ENCODE results near the gene ZC3H12C.

ZC3H12C gene

DNA sequence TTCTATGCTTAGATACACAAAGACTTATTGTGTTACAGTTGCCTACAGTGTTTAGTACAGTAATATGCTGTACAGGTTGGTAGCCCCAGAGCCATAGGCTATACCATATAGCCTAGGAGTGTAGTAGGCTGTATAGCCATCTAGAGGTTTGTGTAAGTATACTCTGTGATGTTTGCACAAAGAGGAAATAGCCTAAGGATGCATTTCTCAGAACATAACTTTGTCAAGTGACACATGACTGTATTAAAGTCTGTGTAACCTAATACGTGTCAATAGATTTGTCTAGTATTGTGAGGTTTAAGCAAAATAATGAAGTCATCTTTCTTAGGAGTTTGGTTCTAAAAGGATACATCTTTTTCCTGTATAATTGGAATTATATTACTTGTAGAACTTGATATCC is 5.5 kb downstream of the ZC3H12C start:
- DNase-seq (ENCODE audit: low spot score), result no peak

DNA sequence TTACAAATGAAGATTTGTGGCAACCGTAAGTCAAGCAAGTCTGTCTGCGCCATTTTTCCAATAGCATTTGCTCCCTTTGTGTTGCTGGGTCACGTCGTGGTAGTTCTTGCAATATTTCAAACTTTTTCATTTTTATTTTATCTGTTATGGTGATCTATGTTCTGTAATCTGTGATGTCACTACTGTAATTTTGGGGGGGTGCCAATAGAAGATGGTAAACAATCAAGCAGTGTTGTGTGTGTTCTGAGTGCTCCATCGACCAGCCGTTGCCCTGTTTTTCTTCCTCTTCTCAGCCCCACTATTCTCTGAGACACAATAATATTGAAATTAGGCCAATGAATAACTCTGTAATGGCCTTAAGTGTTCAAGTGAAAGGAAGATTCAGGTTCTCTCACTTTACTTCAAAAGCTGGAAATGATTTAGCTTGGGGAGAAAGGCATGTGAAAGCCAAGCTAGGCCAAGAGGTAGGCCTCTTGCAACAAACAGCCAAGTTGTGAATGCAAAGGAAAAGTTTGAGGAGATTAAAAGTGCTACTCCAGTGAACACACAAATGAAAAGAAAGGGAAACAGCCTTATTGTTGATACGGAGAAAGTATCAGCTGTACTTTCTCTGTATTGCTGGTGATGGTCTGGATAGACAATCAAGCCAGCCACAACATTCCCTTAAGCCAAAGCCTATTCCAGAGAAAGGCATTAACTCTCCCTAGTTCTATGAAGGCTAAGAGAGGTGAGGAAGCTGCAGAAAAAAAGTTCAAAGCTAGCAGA is 7.5 kb downstream of the ZC3H12C start:
- DNase-seq (ENCODE audit: low spot score), result no peak

DNA sequence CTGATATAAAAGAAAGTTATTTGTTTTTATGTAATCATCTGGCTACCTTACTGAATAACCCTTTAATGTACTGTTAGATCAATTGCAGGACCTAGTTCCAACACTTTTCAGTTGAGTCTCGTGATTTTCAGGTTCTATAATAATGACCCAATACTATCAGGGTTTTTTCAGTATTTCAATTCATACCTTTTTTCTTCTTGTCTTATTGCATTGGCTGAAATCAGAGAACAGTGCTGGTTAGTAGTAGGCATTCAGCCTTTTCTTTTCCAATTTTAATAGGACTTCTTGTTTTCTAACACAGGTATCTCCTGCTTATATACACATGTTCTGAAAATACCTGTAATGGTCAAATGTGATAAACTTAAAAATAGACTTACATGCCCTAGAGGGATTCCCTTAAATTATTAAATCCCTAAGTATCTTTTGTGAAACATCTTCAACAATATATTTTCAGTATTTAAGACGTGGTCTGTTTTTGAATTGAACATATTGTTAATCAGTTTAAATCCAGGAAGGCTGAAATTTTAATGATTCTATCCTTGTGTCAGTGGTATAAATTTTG is 13.6 kb downstream of the ZC3H12C start:
- no peak for DNase-seq (ENCODE audit: low spot score)

DNA sequence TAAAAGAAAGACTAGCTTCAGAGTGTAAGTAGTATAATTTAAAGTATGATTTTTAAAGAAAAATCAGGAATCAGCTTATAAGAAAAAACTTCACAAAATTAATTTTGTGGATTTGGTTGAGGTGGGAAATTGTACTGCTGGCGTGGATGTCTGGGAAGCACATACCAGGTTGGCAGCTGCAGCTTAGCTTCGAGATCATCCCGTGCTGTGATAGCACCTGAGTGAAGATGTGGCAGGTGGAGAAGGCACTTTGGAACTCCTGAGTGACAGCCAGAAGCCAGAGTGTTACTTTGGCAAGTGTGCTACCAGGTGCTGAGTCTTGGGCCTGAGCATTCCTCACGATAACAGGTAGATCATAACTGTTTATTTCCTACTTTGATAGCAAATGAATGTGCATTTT is 17.7 kb downstream of the ZC3H12C start:
- no peak for DNase-seq (ENCODE audit: low spot score)

DNA sequence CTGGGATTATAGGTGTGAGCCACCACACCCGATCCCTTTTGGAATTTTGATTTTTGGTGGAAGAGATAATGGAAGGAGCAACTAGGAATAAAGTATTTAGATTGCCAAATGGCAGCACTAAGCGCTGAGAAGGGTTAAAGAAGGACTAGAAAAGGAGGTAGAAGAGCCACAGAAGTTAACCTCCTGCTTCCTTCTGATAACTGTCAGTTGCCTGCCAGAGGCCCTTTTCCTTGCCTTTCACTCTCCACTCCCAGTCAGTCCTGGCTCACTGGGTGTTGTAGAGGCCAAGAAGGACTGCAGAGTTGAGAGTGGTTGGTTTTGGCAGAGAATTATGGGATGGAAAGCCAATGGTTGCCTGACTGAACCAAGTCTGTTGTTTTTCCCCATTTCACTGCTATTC is 19.3 kb downstream of the ZC3H12C start:
- DNase-seq (ENCODE audit: low spot score), result no peak

DNA sequence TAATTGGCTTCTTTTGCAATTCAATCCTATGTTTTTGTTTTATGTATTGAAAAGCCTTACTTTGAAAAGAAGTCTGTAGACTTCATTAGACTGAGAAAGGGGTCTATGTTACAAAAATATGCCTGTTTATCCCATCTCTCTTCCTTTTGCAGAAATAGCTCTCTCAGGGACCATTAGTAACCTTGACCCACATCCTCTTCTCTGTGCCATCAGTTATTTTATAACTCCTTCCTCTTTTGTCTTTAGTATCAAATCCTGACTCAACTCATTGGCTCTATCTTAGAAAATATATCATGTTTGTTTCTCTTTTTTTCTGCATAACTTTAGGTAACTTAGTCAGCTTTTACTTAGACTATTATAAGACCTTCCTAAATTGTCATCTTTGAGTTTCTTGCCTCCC is 20.3 kb downstream of the ZC3H12C start:
- no peak for DNase-seq (ENCODE audit: low spot score)

DNA sequence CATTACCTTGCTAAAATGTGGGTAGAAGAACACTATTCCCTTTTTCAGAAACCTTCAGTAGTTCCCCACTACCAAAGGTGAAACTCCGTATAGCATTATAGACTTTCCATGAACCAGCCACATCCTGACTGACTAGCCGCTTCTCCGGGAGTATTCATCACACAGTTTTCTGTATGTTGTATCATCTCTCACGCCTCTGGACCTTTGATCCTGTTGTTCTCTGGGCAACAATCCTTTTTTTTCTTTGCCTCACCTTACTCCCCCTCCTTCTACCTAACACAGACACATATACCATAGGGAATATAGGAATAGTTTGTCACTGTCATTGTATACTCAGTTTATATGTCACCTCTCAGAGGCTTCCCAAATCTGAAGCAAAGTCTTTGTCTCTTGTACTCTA is 20.8 kb downstream of the ZC3H12C start:
- DNase-seq (ENCODE audit: low spot score), result no peak

DNA sequence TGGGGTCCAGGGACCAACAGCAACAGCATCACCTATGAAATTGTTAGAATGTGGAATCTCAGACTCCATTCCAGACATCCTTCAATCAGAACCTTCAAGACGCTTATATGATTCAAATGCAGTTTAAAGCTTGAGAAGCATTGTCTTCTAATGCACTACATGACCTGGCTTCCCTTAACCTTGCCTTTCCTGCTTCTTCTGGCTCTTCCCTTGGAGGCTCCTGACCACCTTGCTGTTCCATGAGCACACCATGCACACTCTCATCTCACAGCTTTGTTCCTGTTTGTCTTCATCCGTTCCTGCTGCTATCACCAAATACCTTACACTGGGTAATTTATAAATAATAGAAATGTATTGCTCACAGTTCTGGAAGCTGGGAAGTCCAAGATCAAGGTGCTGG is 26.1 kb downstream of the ZC3H12C start:
- no peak for DNase-seq (ENCODE audit: low spot score)

DNA sequence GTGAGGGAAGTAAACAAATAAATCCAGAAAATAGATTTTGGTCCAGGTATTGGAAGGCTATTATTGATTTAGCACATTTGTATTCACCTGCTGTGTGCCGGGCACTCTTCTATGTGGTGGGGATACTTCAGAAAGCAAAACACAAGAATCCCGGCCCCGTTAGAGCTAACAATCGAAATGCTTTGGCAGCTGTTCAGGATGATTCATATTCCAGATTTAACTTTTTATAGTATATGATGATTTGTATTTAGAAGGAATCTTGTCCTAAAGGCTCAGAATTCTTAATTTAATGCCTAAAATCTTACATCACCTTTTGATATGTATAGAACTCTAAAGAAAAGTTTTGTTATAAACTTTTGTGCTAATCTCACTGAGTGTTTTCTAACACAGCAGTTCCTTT is 28.0 kb downstream of the ZC3H12C start:
- no peak for DNase-seq (ENCODE audit: low spot score)

DNA sequence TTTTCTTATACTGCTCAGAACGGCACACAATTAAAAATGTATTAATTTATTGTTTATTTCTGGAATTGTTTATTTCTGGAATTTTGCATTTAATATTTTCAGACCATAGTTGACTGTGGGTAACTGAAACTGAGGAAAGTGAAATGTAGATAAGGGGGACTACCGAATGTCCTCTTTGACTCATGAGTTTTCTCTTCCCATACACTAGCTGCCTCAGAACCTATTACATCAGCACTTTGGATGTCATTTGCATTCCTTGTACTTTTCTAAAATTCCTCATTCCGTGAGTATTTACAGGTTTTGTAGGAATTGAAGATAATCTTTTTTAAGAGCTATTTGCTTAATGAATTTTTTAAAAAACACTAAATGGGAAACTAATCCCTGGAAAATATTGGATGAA is 29.8 kb downstream of the ZC3H12C start:
- no peak for DNase-seq (ENCODE audit: low spot score)

DNA sequence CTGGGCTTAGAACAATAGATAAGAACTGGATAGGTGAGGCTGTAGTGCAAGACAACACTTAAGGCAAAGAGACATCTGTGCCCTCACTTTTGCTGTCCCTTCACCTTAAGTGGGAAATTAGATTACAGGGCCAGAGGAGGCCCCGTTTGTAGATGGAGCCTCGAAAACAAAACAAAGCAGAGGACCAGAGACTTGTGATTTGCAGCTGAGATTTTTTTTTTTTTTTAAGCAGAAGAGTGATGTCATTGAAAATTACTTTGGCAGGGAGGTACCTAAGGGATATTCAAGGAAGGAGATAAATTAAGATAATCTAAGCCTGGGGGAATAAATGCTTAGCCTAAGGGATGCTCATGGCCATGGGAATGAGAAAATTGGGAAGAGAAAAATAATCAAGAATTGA is 31.4 kb downstream of the ZC3H12C start:
- DNase-seq (ENCODE audit: low spot score), result no peak

DNA sequence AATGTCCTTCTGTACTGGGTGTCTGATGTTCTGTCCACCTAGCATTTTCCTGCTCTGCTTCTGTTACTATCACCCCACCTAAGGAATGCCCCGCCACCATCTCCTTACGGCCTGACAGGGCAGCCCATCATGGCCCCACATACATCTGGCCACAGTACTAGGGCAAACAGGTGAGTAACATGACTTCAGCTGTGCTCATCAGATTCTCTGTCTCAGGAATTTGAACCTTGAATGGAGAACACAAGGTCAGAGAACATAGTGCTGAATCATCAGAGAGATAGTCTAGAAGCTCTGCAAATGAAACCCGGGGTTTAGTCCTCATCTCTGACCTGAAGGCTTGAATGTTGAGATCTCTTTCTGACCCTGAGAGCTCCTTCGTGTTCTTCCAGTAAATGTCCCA is 32.4 kb downstream of the ZC3H12C start:
- DNase-seq (ENCODE audit: low spot score), result no peak

DNA sequence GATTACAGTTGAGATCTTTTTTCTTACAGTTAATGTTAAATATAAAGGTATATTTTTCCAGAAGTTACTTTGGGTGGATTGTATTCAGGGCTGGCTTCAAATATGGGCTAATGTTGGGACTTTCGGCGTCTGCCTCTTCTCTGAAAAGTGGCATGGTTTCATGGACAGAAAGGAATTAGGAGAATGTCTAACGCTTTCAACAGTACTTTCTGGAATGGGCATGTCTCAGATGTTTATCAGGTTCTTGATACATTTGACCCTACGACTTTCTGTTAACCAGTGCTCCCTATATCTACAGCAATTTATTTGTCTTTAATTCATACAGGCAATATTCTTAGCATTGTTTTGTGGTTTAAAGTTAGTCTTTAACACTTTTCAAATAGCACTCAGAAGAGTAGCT is 33.7 kb downstream of the ZC3H12C start:
- DNase-seq (ENCODE audit: low spot score), result no peak

DNA sequence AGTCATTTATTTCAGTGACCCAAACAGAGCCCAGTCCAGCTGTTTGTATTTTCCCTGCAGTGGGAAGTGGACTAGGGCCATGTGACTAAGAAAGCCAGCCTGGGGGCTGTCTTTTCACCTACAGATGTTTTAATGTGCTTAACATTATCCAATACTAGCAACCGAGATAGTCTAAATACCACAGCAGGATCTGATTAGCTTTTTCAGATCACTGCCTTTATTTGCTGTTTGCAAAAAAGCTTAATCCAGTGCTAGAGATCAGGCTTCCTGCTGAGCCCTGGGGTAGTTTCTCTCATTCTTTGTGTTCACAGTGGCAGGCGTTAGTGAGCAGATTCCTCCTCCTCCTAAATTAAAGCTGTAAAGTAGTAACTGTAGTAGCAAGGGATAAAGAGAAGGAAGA is 35.0 kb downstream of the ZC3H12C start:
- no peak for DNase-seq (ENCODE audit: low spot score)

DNA sequence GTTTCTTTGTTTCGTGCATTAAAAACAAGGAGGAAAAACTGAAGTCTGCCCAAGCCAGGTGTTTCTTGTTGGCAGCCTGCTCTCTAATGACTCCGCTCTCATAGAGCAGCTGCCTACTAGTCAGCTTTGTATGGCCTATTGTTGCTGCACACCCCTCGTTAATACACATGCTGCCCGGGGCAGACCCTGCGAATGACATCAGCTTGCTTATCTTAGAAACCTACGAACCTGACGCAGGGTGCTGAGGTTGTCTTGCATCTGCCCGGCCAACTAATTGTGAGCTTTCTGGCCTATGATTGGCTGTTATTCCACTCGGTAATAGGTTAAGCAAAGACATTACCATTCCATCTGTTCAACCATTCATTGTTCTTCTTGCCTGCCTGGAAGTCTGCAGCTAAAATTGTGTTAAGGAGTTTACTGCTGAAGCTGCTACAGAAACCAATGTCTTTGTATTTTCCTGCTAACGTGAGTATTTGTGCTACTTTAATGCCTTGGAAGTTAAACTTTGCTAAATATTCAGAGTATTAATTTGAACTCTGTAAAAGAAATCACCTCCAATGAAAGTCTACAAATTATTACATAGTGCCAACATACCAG is 37.5 kb downstream of the ZC3H12C start:
- DNase-seq (ENCODE audit: low spot score), result peak; percentile 32

DNA sequence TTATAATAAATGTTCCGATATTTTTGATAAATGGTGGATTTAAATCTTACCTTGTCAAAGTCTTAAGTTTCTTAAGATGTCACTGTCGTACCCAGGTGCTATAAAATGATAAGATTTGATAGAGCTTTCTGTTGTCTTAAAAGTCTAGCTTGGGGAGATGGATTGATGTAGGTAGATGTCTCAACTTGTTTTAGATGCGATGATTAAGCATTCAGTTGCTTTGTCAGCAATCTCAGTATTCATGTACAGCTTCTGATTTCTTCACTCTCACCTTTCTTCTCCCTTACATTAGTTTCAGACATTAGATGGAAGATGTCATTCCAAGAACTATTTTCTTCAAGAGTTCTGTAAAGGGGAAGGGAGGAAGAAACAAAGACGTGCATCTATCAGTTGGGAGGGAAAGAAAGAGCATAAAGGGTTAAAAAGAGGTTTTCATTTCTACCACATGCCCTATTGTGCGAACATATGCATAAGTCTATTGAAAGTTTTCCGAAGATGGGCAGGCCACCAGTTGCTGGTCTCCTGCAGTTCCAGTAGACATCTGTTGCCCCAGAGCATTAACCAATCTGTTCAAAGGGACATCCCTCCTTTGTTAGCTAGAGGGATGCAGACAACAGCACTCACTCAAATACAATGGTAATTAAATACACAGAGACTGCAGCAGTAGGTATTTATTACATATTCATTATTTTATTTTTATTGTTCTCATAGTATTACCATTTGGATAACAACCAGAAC is 38.4 kb downstream of the ZC3H12C start:
- DNase-seq (ENCODE audit: low spot score), result peak; percentile 21

DNA sequence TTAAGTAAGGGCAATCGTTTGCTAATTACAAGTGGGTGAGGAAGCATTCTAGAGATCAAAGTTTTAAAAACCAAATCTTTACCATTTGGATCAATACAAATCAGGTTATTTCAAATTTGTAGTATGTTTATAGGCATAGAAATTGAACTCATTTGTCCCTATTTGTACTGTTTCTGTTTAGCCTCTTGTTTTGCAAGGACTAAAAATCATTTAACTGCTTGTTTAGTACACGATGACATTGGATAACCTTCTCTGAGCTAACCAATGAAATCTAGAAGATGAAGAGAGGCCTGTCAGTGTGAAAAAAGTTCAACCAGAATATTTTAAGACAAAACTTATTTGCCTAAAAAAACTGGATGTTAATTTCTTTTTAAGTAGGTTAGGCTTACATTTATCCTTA is 40.0 kb downstream of the ZC3H12C start:
- no peak for DNase-seq (ENCODE audit: low spot score)

DNA sequence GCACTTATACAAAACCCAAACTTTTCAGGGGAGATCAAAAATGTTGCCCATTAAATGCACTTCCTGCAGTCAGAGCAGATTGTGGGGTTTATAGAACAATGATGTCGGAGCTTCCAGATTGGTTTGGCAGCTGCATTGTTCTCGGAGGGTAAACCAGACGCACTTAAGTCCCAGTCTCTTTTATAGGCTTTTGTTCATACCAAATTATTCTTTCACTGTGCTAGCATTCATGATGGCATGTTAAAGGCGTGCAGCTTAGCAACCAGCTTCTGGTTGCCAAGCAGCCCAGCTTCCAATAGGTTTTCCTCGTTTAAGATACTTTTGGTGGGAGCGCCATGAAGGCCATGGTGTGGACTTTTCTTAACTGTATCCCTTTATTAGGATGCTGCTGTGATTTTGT is 40.9 kb downstream of the ZC3H12C start:
- DNase-seq (ENCODE audit: low spot score), result peak; percentile 58

DNA sequence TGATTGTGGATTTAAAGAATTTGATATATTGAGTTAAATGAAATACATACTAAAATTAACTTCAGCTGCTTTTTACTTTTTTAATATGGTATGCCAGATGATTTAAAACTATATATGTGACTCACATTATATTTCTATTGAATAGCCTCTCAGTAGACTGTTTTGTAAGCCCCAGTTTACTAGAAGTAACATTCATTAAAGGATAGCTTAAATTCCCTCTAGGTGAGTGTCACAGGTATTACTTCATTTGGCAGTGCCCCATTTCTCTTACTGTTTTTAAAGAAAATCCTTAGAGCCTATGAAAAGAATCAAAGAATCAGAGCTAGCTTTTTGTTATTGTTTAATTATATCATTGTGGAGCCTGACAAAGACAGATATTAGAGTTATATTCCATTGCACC is 48.6 kb downstream of the ZC3H12C start:
- no peak for DNase-seq (ENCODE audit: low spot score)

DNA sequence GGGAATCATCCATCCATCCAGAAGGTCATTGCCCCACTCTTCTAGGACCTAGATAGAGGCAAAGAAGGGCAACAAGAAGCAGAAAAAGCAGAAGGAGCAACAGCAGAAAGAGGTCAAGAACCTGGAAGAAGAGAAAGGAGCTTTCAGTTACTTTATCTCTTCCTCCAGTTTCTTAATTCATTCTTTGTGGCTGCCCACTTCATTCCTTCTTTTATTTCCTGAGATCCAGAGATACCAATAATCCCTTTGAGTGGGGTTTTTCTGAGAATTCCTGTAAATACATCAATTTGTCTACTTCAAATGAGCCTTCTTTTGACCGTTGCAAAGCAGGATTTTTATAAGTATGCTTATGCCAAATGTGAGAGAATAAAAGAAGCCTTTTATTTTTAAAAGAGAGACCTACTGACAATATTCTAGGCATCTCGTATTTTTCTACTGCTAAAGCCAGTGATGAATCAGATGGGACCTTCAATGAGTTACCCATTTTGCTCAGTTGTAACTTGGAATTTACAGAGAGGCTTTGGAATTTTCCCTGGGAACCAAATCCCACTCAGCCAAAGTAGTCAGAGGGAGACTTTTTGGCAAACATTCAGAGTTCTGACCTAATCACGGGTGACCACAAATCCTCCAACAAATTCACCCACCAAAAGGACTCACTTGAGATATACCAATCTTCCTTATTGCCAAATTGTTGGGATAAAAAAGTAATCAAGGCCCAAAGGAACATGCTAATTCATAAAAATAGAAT is 54.9 kb downstream of the ZC3H12C start:
- DNase-seq (ENCODE audit: low spot score), result no peak

DNA sequence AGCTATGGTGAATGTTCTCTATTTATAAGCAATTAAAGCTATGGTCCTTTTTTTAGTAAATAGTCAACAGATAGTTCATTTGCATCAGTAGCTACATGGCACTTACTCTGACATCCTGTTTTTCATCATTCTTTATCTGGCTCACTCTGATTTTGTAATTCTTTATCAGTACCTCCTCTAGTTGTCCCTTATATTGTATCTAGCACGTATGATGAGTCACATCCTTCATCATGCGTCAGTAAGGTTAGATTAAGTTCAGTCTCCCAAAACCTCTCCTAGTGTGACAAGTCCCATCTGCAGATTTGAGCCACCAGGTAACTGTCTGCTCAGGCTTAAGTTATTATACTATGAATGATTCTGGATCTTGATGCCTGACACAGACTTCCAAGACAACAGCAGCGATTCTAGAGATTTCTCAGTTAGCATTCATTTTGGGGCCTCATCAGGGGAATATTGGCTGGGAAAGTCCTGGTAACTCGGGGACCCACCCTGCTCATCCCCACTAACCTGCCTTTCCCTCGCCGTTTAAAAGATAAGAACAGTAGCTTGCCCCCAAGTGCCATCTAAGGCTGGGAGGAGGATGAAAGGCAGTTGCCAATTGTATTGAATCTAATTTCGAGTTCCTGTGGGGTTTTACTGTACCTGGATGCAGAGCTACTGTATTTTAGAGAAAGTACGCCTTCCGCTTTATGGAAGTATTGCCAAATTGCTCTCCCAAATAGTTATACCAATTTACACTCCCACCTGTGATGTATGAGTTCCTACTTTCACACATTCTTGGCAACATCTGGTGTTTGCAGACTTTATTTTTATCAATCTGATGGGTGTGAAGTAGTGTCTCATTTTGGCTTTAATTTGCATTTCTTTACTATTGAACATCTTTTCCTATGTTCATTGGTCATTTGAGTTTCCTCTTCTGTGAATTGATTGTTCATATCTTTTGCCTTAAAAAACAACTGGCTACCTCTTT is 55.9 kb downstream of the ZC3H12C start:
- no peak for DNase-seq (ENCODE audit: low spot score)

Measured in Ammon's horn (tissue), 1 donor.